CD4-positive, alpha-beta T cell treated with Interleukin-17A for 4 hours (primary cell): Measurements from ENCODE around the gene MAX.
"Not testable (repeated sequence)": the region's sequence is repeated elsewhere in the genome, so short reads cannot be mapped to it uniquely, and the experiment has no call there.

ENCODE experiments used
- DNase-seq: peaks from one replicate; pipeline ENCODE4 v3.0.0-alpha.2; 2020; ENCODE audit warnings: mixed read lengths

MAX gene

DNA sequence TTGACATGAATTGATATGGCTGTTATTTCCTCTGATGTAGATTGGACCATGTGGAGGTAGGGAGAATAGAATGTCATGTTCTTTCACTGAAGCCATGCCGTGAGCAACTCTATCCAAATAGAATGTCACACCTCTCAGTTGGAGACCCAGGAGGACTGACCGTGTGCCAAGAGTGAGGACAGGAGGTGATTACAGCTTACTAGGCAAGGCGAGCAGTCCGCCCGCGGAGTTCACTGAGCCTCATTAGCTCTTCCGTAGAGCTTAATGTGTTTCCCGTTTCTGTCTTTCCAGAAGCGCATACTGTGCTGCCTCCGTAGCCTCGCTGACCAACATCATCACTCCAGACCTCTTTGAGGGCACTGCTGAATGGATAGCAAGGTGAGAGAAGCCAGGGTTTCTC, 70.0 kb downstream of the MAX start:
- DNase-seq = no peak

DNA sequence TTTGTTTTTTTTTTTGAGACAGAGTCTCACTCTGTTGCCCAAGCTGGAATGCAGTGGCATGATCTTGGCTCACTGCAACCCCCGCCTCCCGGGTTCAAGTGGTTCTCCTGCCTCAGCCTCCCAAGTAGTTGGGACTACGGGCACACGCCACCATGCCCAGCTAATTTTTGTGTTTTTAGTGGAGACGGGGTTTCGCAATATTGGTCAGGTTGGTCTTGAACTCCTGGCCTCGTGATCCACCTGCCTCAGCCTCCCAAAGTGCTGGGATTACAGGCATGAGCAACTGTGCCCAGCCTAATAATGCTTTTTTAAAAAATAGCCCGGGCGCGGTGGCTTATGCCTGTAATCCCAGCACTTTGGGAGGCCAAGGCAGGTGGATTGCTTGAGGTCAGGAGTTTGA, 71.0 kb downstream of the MAX start:
- not testable (repeated sequence) for DNase-seq

DNA sequence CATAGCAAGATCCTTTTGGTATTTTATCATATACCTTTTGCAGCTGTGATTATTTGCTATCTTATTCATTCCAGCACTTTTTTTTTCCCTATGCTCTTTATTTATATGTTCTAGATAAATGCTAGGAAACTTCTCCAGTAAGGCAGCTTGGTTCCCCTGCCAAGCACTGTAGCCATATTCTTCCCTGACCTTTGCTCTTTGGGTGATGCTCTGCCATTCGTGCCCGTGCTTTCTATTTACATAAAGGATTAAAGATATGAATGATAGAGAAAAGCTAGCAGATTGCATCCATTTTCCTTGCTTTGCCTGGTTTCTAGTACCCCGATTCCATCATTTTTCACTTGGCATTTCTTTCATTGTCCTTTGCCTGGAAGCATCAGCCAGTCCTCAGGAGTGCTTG, 73.4 kb downstream of the MAX start:
- no peak for DNase-seq

DNA sequence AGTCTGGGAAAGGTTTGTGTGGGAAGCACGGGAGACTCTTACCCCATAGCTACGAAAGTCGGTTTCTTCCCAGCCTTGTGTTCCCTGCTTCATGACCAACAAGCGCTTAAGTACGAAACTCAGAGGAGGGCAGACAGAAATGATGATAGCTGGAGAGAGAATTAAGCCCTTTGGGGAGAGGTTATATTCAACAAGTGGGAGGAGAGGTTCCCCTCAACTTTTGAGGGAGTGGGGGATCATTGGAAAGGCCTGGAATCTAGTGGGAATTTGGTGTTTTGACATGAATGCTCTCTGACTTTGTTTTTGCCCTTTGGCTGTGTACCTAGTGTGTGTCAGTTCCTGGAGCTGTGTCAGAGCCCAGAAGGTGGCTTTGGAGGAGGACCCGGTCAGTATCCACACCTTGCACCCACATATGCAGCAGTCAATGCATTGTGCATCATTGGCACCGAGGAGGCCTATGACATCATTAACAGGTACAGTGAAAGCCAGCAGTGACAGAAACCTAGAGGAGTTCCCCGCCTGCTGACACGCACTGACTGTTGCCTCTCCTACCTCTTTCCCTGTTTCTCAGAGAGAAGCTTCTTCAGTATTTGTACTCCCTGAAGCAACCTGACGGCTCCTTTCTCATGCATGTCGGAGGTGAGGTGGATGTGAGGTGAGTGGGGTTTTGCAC, 75.1 kb downstream of the MAX start:
- DNase-seq = no peak

DNA sequence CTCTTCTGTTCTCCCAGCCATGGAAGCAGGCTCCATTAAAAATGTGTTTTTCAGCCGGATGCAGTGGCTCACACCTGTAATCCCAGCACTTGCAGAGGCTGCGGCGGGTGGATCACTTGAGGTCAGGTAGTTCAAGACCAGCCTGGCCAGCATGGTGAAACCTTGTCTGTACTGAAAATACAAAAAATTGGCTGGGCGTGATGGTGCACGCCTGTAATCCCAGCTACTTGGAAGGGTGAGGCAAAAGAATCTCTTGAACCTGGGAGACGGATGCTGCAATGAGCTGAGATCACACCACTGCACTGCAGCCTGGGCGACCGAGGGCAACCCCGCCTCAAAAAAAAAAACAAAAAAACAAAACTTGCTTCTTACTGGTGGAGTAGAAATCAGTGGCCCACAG, 75.8 kb downstream of the MAX start:
- DNase-seq = no peak

DNA sequence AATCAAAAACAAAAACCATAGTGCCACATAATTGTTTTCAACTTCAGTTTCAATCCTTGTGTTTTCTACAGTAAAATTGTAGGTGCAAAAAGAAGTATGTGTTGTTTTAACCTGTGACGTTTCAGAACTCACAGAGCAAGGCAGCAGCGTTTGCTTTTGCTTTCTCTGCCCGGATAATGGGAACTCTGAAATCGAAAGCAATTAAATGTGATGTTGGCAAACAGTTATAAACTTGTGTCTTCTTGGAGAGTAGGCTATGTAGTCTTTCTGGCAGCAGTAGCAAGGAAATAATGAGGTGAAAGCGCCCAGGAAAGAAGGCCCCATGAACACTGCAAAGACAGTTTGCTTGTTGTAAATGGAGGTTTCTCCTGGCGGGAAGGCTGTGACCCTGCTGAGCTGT, 76.5 kb downstream of the MAX start:
- DNase-seq = no peak
